ENCODE data around the gene TCHHL1. TPM values are rescaled to one million over a fixed set of nuclear protein-coding genes. Genes with fewer than 3 reads are reported as not detected.

The TCHHL1 gene
- total RNA-seq, 1 donor from 2014 or later, result not detected

DNA sequence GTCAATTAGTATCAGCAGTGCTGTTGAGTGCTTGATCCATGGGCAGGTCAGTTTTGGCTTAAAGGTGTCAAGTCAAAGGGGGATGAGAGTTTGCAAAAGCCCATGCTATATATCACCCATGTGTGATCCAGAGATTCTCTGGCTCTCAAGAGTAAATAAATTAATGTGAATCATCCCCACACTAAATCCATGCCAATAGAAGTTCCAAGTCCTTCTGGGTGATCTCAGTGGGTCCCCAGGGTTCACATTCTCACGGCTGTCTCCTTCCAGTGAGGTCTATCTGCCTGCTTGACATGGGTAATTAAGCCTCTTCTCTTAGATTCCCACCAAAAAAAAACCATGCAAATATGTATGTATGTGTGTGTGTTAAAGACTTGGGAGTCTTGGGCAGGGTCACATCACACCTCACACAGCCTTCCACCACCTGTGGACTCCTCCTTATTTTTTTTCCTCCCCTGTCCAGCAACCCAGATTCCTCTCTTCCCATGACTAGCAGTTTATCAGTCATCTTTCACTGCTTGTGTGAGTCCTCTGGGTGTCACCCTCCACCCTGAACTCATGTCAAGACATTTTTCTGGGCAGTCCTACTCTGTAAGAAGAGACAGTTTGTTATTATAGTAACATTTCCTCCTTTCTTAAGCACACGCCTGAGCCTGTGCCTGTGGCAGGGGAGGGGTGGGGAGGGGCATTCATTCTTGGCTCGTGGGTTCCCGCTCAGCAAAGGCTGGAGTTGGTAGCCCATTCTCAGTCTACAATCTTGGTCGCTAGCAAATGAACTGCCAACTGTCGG lies 37.8 kb downstream of the TCHHL1 start:
- H3K27me3 Mint-ChIP-seq (ENCODE audit: low read depth), result peaks cover 30% of the 10 kb centered on the region
- H3K4me3 Mint-ChIP-seq (ENCODE audit: unreplicated experiment), result no peak overlapping the region
- TF ChIP-seq CTCF (IDR thresholded peaks at IDR 0.05), result no peak
- H3K9me3 Mint-ChIP-seq (ENCODE audit: low read depth), result no peaks in the 10 kb centered on the region
- H3K4me1 Mint-ChIP-seq (ENCODE audit: low read depth), result peaks cover 20% of the 10 kb centered on the region
- H3K36me3 Mint-ChIP-seq (ENCODE audit: low read depth), result no peaks in the 10 kb centered on the region
- H3K27ac Mint-ChIP-seq (ENCODE audit: unreplicated experiment), result peak overlapping the region; percentile 84
- no peak for DNase-seq (ENCODE audit: low spot score)

GRCh38 chr1:152049291-152050083 lies 39.4 kb downstream of the TCHHL1 start:
- Mint-ChIP-seq H3K9me3 (ENCODE audit: low read depth) (no peaks in the 10 kb centered on the region), H3K4me3 (ENCODE audit: unreplicated experiment) (no peak overlapping the region), H3K36me3 (ENCODE audit: low read depth) (no peaks in the 10 kb centered on the region), H3K27ac (ENCODE audit: unreplicated experiment) (no peak overlapping the region), H3K27me3 (ENCODE audit: low read depth) (peaks cover 18% of the 10 kb centered on the region), H3K4me1 (ENCODE audit: low read depth) (peaks cover 22% of the 10 kb centered on the region)
- no peak for DNase-seq (ENCODE audit: low spot score)
- TF ChIP-seq CTCF (IDR thresholded peaks at IDR 0.05), result no peak

- peak overlapping the region; percentile 100 for H3K27ac Mint-ChIP-seq (ENCODE audit: unreplicated experiment)
- TF ChIP-seq CTCF (IDR thresholded peaks at IDR 0.05), result no peak
- H3K27me3 Mint-ChIP-seq (ENCODE audit: low read depth), result peaks cover 8% of the 10 kb centered on the region
- H3K9me3 Mint-ChIP-seq (ENCODE audit: low read depth), result no peaks in the 10 kb centered on the region
- peak overlapping the region; percentile 69 for H3K4me3 Mint-ChIP-seq (ENCODE audit: unreplicated experiment)
- DNase-seq (ENCODE audit: low spot score), result peak; percentile 94
- H3K4me1 Mint-ChIP-seq (ENCODE audit: low read depth), result peaks cover 25% of the 10 kb centered on the region
- H3K36me3 Mint-ChIP-seq (ENCODE audit: low read depth), result no peaks in the 10 kb centered on the region
Measured at GRCh38 chr1:152048416-152049009, 40.4 kb downstream of the TCHHL1 start.

- H3K27ac Mint-ChIP-seq (ENCODE audit: unreplicated experiment), result peak overlapping the region; percentile 100
- peak; percentile 82 for TF ChIP-seq CTCF (IDR thresholded peaks at IDR 0.05)
- H3K27me3 Mint-ChIP-seq (ENCODE audit: low read depth), result peaks cover 3% of the 10 kb centered on the region
- peaks cover 25% of the 10 kb centered on the region for H3K4me1 Mint-ChIP-seq (ENCODE audit: low read depth)
- H3K36me3 Mint-ChIP-seq (ENCODE audit: low read depth), result no peaks in the 10 kb centered on the region
- H3K9me3 Mint-ChIP-seq (ENCODE audit: low read depth), result no peaks in the 10 kb centered on the region
- H3K4me3 Mint-ChIP-seq (ENCODE audit: unreplicated experiment), result peak overlapping the region; percentile 69
- peak; percentile 97 for DNase-seq (ENCODE audit: low spot score)
Measured at GRCh38 chr1:152047730-152048415, 41.0 kb downstream of the TCHHL1 start.

DNA sequence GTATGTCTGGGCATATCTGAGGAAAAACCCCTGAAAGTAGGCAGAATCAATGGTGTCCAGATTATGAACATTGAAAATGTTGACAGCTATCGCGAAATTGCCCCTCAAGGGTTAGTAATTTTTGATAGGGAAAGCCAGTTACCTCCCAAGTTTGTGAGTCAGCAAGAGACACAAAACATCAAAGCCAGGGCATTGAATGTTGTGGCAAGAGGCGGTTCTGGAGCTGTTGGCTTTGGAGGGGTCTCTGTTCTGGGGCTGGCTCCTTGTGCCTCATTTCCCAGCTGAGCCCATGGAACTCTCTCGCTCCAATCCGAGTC lies 41.5 kb downstream of the TCHHL1 start:
- Mint-ChIP-seq H3K4me1 (ENCODE audit: low read depth) (peaks cover 25% of the 10 kb centered on the region), H3K36me3 (ENCODE audit: low read depth) (no peaks in the 10 kb centered on the region), H3K9me3 (ENCODE audit: low read depth) (no peaks in the 10 kb centered on the region), H3K27me3 (ENCODE audit: low read depth) (no peaks in the 10 kb centered on the region), H3K27ac (ENCODE audit: unreplicated experiment) (peak overlapping the region; percentile 100), H3K4me3 (ENCODE audit: unreplicated experiment) (peak overlapping the region; percentile 69)
- no peak for DNase-seq (ENCODE audit: low spot score)
- no peak for TF ChIP-seq CTCF (IDR thresholded peaks at IDR 0.05)
